ENCODE results near the gene MLLT3.

GRCh38 chr9:20632705-20633104, 10.4 kb upstream of the MLLT3 start:
- TF ChIP-seq TAF1 (IDR thresholded peaks at IDR 0.05; ENCODE audit: borderline replicate concordance, insufficient read depth, low read length) = no peak
- TF ChIP-seq REST (IDR thresholded peaks at IDR 0.05; ENCODE audit: insufficient read depth in 1 of 2, low read depth in 2 of 2, low read length in 2 of 2) = no peak
- no peak for TF ChIP-seq FOXP2 (optimal IDR thresholded peaks at IDR 0.05; ENCODE audit: borderline replicate concordance, extremely low read depth, extremely low read length, insufficient read depth)
- no peak for TF ChIP-seq POLR2AphosphoS5 (IDR thresholded peaks at IDR 0.05; ENCODE audit: low read depth, low read length)

Data from PFSK-1 (cell line).